HepG2 (cell line): Measurements from ENCODE around the gene EPG5. TPM values are rescaled to one million over a fixed set of nuclear protein-coding genes. Genes with fewer than 3 reads are reported as not detected.

Experiments
- E2F1 ChIP-seq: sonication (generic); formaldehyde crosslinking; IDR thresholded peaks from 2 replicates; pipeline ENCODE4 v1.5.0; 2020; ENCODE audit warnings: missing genetic modification reagents
- ELF3 ChIP-seq: IDR thresholded peaks from 2 replicates; pipeline ENCODE4 v1.6.1; 2016; ENCODE audit warnings: missing genetic modification reagents, missing compliant biosample characterization
- FOXO4 ChIP-seq: sonication (generic); formaldehyde crosslinking; conservative IDR thresholded peaks from 2 replicates; pipeline ENCODE4 v1.8.1; 2023; ENCODE audit warnings: missing genetic modification reagents
- HDAC2 ChIP-seq: sonication (generic); formaldehyde crosslinking; IDR thresholded peaks from 2 replicates; pipeline ENCODE4 v1.4.0; 2020; ENCODE audit warnings: missing genetic modification reagents
- LCORL ChIP-seq, 2 experiments: fragments of 450-650 bp in 1 of 2; sonication (generic) in 1 of 2; formaldehyde crosslinking in 1 of 2; IDR thresholded peaks; 2 replicates each; pipeline versions ENCODE4 v1.5.0 to v1.6.1; 2017 to 2020; ENCODE audit warnings: antibody characterized with exemption in 1 of 2, missing genetic modification reagents in 1 of 2
- NCOA5 ChIP-seq: sonication (generic); formaldehyde crosslinking; IDR thresholded peaks from 2 replicates; pipeline ENCODE4 v1.4.0; 2020; ENCODE audit warnings: missing genetic modification reagents
- NFATC3 ChIP-seq: sonication (generic); formaldehyde crosslinking; IDR thresholded peaks from 2 replicates; pipeline ENCODE4 v1.5.1; 2020; ENCODE audit warnings: mild to moderate bottlenecking, missing genetic modification reagents
- SKI ChIP-seq: fragments of 450-650 bp; IDR thresholded peaks from one replicate; pipeline ENCODE4 v1.6.1; 2018; ENCODE audit warnings: mild to moderate bottlenecking; ENCODE audit not compliant: partially characterized antibody
- SMAD3 ChIP-seq: sonication (generic); formaldehyde crosslinking; IDR thresholded peaks from 2 replicates; pipeline ENCODE4 v1.4.0; 2020; ENCODE audit warnings: missing genetic modification reagents
- TEF ChIP-seq: sonication (generic); formaldehyde crosslinking; IDR thresholded peaks from 2 replicates; pipeline ENCODE4 v1.5.0; 2020; ENCODE audit warnings: missing genetic modification reagents
- THAP11 ChIP-seq: IDR thresholded peaks from 2 replicates; pipeline ENCODE4 v1.6.1; 2016; ENCODE audit warnings: missing biosample characterization, missing genetic modification reagents
- ZNF253 ChIP-seq: sonication (generic); formaldehyde crosslinking; IDR thresholded peaks from 2 replicates; pipeline ENCODE4 v1.8.0; 2022; ENCODE audit warnings: mild to moderate bottlenecking, missing genetic modification reagents, borderline replicate concordance
- ZNF510 ChIP-seq: sonication (generic); formaldehyde crosslinking; IDR thresholded peaks from 2 replicates; pipeline ENCODE4 v1.4.0; 2020; ENCODE audit warnings: low read depth, mild to moderate bottlenecking, missing genetic modification reagents
- ZNF550 ChIP-seq: sonication (generic); formaldehyde crosslinking; IDR thresholded peaks from 2 replicates; pipeline ENCODE4 v1.4.0; 2020; ENCODE audit warnings: mild to moderate bottlenecking, missing genetic modification reagents, borderline replicate concordance
- ZNF629 ChIP-seq: sonication (generic); formaldehyde crosslinking; conservative IDR thresholded peaks from 2 replicates; pipeline ENCODE4 v1.5.0; 2020; ENCODE audit warnings: missing genetic modification reagents
- ZNF737 ChIP-seq: sonication (generic); formaldehyde crosslinking; IDR thresholded peaks from 2 replicates; pipeline ENCODE4 v1.5.0; 2020; ENCODE audit warnings: missing genetic modification reagents, mild to moderate bottlenecking, borderline replicate concordance
- ZNF891 ChIP-seq: sonication (generic); formaldehyde crosslinking; IDR thresholded peaks from 2 replicates; pipeline ENCODE4 v1.5.0; 2020; ENCODE audit warnings: mild to moderate bottlenecking, missing genetic modification reagents
- ZSCAN12 ChIP-seq: sonication (generic); formaldehyde crosslinking; IDR thresholded peaks from 2 replicates; pipeline ENCODE4 v1.9.0; 2021; ENCODE audit warnings: mild to moderate bottlenecking, missing genetic modification reagents
- polyA plus RNA-seq, 8 experiments: library from polyadenylated mRNA; depleted of rRNA in 3 of 8; stranded (reverse) in 7 of 8; unstranded in 1 of 8; fragments of >200 nt; fragmentation: Illumina TruSeq in 4 of 8; extraction: Trizol in 4 of 8; gene quantifications; 2 replicates each; pipeline versions ENCODE4 v1.2.1 to v1.2.3, GENCODE V29; 2011 to 2016; ENCODE audit warnings: low read depth in 4 of 8, missing spikeins in 1 of 8, mixed read lengths in 1 of 8; ENCODE audit not compliant: insufficient read depth in 1 of 8
- total RNA-seq, 5 experiments: library from RNA; depleted of rRNA; stranded (reverse); fragments of >200 nt; fragmentation: Illumina TruSeq; extraction: Trizol; gene quantifications; 2 replicates each; pipeline ENCODE4 v1.2.3, GENCODE V29; 2016; ENCODE audit warnings: low read depth in 1 of 5
- TF ChIP-seq, protein P1 (sequence below): IDR thresholded peaks from 2 replicates; pipeline ENCODE4 v1.6.1; 2018; ENCODE audit warnings: missing genetic modification reagents, mild to moderate bottlenecking, missing compliant biosample characterization
- TF ChIP-seq, protein P2 (sequence below): sonication (generic); formaldehyde crosslinking; IDR thresholded peaks from 2 replicates; pipeline ENCODE4 v1.5.0; 2020; ENCODE audit warnings: missing genetic modification reagents
- TF ChIP-seq, protein P3 (sequence below): sonication (generic); formaldehyde crosslinking; IDR thresholded peaks from 2 replicates; pipeline ENCODE4 v1.5.0; 2020; ENCODE audit warnings: mild to moderate bottlenecking, missing genetic modification reagents, moderate library complexity

EPG5 gene
- total and polyA plus RNA-seq, 2 of the 13 experiments (the other 11 are each of a cell fraction or from before 2014, with no cell fraction given), result 6.7 to 9.3 TPM

DNA sequence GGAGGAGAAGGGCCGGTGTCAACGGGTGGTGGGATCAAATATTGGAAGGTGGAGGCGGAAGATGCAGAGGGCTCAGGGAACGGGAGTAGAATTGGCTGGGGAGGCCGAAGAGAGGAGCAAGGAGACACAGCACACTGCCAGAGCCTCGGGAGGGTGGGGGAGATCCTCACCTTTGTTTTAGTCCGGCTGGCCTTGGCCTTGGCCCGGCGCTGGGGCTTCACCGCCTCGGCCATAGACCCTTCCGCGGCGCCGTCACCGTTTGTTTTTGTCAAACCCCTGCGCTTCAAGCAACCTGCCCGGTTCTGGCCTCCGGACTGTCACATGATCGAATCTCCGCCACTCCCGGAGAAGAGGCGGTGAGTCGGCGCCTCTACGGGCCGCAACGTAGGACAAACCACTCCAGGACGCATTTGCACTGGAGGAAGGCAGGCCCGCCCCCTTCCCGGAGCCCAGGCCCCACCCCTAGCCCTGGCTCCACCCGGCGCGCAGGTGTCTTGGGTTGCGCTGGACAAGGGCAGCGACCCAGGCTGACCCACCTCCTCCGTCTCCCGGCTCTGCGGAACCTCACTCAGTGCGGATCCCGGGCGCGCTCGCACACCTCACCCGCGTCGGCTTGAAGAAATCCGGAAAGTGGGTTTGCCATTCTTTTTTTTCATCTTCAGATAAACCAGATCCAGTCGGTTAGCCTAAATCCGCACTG, at the start of gene EPG5 (continued):
- TF ChIP-seq E2F1 (CRISPR knock-in tag) (no peak), LCORL (IDR thresholded peaks at IDR 0.05) (no peak), LCORL (CRISPR knock-in tag; IDR thresholded peaks at IDR 0.05) (peak; percentile 47; the same call in 1 of the 2 replicates), NCOA5 (CRISPR knock-in tag) (no peak), ZNF891 (CRISPR knock-in tag) (no peak), SMAD3 (CRISPR knock-in tag) (peak; percentile 72; the same call in 1 of the 2 replicates), SKI (peak; percentile 93), ZSCAN12 (CRISPR knock-in tag) (no peak), ZNF510 (CRISPR knock-in tag) (0 out of 2 replicates have a peak, but pooled peaks have one; percentile 36), ZNF550 (CRISPR knock-in tag) (no peak), HDAC2 (CRISPR knock-in tag) (peak; percentile 74; the same call in 1 of the 2 replicates), NFATC3 (no peak), ZNF629 (CRISPR knock-in tag) (peak; percentile 82), ZNF253 (no peak), TEF (CRISPR knock-in tag) (no peak), ELF3 (CRISPR knock-in tag) (peak; percentile 41), THAP11 (CRISPR knock-in tag) (peak; percentile 93), ZNF737 (CRISPR knock-in tag) (no peak), FOXO4 (no peak)
- TF ChIP-seq, protein P1, sequence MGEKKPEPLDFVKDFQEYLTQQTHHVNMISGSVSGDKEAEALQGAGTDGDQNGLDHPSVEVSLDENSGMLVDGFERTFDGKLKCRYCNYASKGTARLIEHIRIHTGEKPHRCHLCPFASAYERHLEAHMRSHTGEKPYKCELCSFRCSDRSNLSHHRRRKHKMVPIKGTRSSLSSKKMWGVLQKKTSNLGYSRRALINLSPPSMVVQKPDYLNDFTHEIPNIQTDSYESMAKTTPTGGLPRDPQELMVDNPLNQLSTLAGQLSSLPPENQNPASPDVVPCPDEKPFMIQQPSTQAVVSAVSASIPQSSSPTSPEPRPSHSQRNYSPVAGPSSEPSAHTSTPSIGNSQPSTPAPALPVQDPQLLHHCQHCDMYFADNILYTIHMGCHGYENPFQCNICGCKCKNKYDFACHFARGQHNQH (CRISPR knock-in tag), result peak; percentile 87
- TF ChIP-seq, protein P2, sequence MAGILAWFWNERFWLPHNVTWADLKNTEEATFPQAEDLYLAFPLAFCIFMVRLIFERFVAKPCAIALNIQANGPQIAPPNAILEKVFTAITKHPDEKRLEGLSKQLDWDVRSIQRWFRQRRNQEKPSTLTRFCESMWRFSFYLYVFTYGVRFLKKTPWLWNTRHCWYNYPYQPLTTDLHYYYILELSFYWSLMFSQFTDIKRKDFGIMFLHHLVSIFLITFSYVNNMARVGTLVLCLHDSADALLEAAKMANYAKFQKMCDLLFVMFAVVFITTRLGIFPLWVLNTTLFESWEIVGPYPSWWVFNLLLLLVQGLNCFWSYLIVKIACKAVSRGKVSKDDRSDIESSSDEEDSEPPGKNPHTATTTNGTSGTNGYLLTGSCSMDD (CRISPR knock-in tag), result no peak
- TF ChIP-seq, protein P3, sequence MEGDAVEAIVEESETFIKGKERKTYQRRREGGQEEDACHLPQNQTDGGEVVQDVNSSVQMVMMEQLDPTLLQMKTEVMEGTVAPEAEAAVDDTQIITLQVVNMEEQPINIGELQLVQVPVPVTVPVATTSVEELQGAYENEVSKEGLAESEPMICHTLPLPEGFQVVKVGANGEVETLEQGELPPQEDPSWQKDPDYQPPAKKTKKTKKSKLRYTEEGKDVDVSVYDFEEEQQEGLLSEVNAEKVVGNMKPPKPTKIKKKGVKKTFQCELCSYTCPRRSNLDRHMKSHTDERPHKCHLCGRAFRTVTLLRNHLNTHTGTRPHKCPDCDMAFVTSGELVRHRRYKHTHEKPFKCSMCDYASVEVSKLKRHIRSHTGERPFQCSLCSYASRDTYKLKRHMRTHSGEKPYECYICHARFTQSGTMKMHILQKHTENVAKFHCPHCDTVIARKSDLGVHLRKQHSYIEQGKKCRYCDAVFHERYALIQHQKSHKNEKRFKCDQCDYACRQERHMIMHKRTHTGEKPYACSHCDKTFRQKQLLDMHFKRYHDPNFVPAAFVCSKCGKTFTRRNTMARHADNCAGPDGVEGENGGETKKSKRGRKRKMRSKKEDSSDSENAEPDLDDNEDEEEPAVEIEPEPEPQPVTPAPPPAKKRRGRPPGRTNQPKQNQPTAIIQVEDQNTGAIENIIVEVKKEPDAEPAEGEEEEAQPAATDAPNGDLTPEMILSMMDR (CRISPR knock-in tag), result no peak
